ENCODE data around the gene AGFG2. TPM values are rescaled to one million over a fixed set of nuclear protein-coding genes. Genes with fewer than 3 reads are reported as not detected.

AGFG2 gene
- total and polyA plus RNA-seq, 2 of the 13 experiments (the other 11 are each of a cell fraction or from before 2014, with no cell fraction given): 125 to 132 TPM

DNA sequence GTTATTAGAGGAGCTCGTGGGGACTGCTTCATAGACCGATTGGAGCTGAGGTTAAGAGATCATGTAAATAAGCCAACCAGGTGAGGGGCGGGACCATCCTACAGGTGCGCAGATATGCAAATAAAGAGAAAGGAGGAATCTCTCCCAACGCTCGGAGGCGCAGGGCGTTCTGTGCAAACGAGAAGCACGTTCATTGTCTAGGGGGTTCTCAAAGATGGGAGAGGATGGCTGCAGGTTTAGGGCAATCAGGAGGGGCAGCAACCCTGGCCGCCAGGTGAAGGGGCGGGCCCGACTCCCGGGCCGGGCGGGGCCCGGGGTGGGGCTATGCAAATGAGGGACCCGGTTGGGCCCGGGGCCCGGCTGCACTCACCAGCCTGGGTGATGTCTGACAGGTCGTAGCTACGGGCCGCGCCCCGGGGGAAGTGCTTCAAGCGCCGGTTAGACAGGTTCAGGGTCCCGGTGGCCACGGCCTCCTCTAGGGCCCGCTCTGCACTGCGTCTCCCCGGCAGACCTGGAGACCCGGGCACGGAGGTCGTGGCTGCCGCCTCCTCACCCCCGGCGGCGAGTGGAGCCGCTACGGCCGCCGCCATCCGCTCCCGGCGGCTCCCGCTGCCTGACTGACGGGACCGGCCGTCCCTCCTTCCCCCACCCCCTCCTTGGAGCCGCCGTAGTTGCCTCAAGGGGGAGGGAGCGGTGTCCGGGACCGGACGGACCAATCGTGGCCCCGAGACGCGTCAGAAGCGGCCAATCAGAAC lies 46.7 kb downstream of the AGFG2 start, which contains the start of gene LRCH4 (continued):
- peak; percentile 54; the same call in 1 of the 2 replicates for TF ChIP-seq SMAD3 (CRISPR knock-in tag; IDR thresholded peaks at IDR 0.05)
- no peak for TF ChIP-seq SMAD1 (CRISPR knock-in tag; IDR thresholded peaks at IDR 0.05; ENCODE audit: borderline replicate concordance, low read depth)
- TF ChIP-seq ZNF572 (CRISPR knock-in tag; IDR thresholded peaks at IDR 0.05): no peak
- no peak for TF ChIP-seq NFRKB (IDR thresholded peaks at IDR 0.05)
- peak; percentile 91 for TF ChIP-seq GABPB1 (CRISPR knock-in tag; IDR thresholded peaks at IDR 0.05)
- TF ChIP-seq CENPT (CRISPR knock-in tag; IDR thresholded peaks at IDR 0.05; ENCODE audit: low read depth): no peak
- TF ChIP-seq NFKB2 (CRISPR knock-in tag; IDR thresholded peaks at IDR 0.05; ENCODE audit: borderline replicate concordance): 0 out of 2 replicates have a peak, but pooled peaks have one; percentile 11
- TF ChIP-seq, protein P1, sequence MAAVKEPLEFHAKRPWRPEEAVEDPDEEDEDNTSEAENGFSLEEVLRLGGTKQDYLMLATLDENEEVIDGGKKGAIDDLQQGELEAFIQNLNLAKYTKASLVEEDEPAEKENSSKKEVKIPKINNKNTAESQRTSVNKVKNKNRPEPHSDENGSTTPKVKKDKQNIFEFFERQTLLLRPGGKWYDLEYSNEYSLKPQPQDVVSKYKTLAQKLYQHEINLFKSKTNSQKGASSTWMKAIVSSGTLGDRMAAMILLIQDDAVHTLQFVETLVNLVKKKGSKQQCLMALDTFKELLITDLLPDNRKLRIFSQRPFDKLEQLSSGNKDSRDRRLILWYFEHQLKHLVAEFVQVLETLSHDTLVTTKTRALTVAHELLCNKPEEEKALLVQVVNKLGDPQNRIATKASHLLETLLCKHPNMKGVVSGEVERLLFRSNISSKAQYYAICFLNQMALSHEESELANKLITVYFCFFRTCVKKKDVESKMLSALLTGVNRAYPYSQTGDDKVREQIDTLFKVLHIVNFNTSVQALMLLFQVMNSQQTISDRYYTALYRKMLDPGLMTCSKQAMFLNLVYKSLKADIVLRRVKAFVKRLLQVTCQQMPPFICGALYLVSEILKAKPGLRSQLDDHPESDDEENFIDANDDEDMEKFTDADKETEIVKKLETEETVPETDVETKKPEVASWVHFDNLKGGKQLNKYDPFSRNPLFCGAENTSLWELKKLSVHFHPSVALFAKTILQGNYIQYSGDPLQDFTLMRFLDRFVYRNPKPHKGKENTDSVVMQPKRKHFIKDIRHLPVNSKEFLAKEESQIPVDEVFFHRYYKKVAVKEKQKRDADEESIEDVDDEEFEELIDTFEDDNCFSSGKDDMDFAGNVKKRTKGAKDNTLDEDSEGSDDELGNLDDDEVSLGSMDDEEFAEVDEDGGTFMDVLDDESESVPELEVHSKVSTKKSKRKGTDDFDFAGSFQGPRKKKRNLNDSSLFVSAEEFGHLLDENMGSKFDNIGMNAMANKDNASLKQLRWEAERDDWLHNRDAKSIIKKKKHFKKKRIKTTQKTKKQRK (IDR thresholded peaks at IDR 0.05; ENCODE audit: low read length): no peak
- no peak for TF ChIP-seq ZNF143 (CRISPR knock-in tag; IDR thresholded peaks at IDR 0.05)
- TF ChIP-seq, protein P2, sequence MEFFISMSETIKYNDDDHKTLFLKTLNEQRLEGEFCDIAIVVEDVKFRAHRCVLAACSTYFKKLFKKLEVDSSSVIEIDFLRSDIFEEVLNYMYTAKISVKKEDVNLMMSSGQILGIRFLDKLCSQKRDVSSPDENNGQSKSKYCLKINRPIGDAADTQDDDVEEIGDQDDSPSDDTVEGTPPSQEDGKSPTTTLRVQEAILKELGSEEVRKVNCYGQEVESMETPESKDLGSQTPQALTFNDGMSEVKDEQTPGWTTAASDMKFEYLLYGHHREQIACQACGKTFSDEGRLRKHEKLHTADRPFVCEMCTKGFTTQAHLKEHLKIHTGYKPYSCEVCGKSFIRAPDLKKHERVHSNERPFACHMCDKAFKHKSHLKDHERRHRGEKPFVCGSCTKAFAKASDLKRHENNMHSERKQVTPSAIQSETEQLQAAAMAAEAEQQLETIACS (CRISPR knock-in tag; IDR thresholded peaks at IDR 0.05): no peak
- 0 out of 2 replicates have a peak, but pooled peaks have one; percentile 67 for TF ChIP-seq SNAI1 (CRISPR knock-in tag; IDR thresholded peaks at IDR 0.05; ENCODE audit: borderline replicate concordance)
- TF ChIP-seq TP53 (CRISPR knock-in tag; conservative IDR thresholded peaks at IDR 0.05): no peak
- 0 out of 2 replicates have a peak, but pooled peaks have one; percentile 23 for TF ChIP-seq HOXA5 (CRISPR knock-in tag; IDR thresholded peaks at IDR 0.05)
- TF ChIP-seq, protein P3, sequence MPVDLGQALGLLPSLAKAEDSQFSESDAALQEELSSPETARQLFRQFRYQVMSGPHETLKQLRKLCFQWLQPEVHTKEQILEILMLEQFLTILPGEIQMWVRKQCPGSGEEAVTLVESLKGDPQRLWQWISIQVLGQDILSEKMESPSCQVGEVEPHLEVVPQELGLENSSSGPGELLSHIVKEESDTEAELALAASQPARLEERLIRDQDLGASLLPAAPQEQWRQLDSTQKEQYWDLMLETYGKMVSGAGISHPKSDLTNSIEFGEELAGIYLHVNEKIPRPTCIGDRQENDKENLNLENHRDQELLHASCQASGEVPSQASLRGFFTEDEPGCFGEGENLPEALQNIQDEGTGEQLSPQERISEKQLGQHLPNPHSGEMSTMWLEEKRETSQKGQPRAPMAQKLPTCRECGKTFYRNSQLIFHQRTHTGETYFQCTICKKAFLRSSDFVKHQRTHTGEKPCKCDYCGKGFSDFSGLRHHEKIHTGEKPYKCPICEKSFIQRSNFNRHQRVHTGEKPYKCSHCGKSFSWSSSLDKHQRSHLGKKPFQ (CRISPR knock-in tag; IDR thresholded peaks at IDR 0.05; ENCODE audit: insufficient replicate concordance): no peak
- TF ChIP-seq TCF7L2 (IDR thresholded peaks at IDR 0.05; ENCODE audit: low read depth, low read length): no peak
- TF ChIP-seq ZFP37 (CRISPR knock-in tag; IDR thresholded peaks at IDR 0.05; ENCODE audit: borderline replicate concordance): no peak
- TF ChIP-seq ZNF775 (CRISPR knock-in tag; IDR thresholded peaks at IDR 0.05; ENCODE audit: borderline replicate concordance): no peak
- TF ChIP-seq, protein P4, sequence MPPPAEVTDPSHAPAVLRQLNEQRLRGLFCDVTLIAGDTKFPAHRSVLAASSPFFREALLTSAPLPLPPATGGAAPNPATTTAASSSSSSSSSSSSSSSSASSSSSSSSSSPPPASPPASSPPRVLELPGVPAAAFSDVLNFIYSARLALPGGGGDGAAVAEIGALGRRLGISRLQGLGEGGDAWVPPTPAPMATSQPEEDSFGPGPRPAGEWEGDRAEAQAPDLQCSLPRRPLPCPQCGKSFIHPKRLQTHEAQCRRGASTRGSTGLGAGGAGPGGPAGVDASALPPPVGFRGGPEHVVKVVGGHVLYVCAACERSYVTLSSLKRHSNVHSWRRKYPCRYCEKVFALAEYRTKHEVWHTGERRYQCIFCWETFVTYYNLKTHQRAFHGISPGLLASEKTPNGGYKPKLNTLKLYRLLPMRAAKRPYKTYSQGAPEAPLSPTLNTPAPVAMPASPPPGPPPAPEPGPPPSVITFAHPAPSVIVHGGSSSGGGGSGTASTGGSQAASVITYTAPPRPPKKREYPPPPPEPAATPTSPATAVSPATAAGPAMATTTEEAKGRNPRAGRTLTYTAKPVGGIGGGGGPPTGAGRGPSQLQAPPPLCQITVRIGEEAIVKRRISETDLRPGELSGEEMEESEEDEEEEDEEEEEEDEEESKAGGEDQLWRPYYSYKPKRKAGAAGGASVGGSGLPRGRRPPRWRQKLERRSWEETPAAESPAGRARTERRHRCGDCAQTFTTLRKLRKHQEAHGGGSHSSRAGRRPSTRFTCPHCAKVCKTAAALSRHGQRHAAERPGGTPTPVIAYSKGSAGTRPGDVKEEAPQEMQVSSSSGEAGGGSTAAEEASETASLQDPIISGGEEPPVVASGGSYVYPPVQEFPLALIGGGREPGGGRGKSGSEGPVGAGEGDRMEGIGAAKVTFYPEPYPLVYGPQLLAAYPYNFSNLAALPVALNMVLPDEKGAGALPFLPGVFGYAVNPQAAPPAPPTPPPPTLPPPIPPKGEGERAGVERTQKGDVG (CRISPR knock-in tag; IDR thresholded peaks at IDR 0.05; ENCODE audit: borderline replicate concordance): no peak
- no peak for TF ChIP-seq DNMT1 (CRISPR knock-in tag; IDR thresholded peaks at IDR 0.05)
